ENCODE results near the gene NOL11. TPM values are rescaled to one million over a fixed set of nuclear protein-coding genes. Genes with fewer than 3 reads are reported as not detected.

NOL11 gene
- total and polyA plus RNA-seq, 2 donors from 2014 or later, result 37.3 to 40.8 TPM

DNA sequence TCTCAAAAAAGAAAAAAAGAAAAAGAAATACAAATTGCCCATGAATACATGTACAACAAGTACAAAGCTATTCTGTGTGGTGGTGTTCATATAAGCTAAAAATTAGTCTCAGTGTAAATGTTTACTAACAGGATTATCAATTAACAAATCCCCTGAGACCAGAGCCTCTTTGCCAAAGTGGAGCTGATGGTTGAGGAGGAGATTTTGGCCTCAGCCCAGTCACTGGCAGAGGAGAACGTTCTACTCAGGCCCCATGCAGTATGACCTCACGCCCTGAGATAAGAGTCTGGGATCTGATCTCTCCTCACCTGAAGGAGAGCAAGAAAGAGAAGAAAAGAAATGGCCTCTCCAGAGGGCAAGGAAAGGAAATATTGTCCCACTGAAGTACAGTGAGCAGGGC, 35.5 kb upstream of the NOL11 start:
- H3K4me1 ChIP-seq (ENCODE audit: control insufficient read depth in 2 of 3, insufficient read depth in 2 of 3, low read depth in 1 of 3, low read length in 3 of 3), result no peaks in the 10 kb centered on the region
- H3K27ac ChIP-seq (ENCODE audit: low read depth in 2 of 2, low read length in 2 of 2), result no peak overlapping the region
- H3K9ac ChIP-seq (ENCODE audit: low read length in 3 of 3), result no peak overlapping the region
- no peaks in the 10 kb centered on the region for H3K9me3 ChIP-seq (ENCODE audit: control insufficient read depth in 2 of 3, insufficient read depth in 1 of 3, low read length in 3 of 3)
- no peak for TF ChIP-seq CTCF (IDR thresholded peaks at IDR 0.05; ENCODE audit: borderline replicate concordance, extremely low read depth, insufficient read depth)
- FAIRE-seq (no peak), DNase-seq (no peak)
- intact Hi-C loops (cut with DNase I), result no loop called here
- H3K36me3 ChIP-seq (ENCODE audit: control insufficient read depth in 2 of 3, insufficient read depth in 3 of 3, low read length in 3 of 3), result no peaks in the 10 kb centered on the region
- H3K27me3 ChIP-seq (ENCODE audit: control insufficient read depth, insufficient read depth, low read length), result no peaks in the 10 kb centered on the region
- no peak overlapping the region for H3K4me3 ChIP-seq (ENCODE audit: low read length in 3 of 3)

DNA sequence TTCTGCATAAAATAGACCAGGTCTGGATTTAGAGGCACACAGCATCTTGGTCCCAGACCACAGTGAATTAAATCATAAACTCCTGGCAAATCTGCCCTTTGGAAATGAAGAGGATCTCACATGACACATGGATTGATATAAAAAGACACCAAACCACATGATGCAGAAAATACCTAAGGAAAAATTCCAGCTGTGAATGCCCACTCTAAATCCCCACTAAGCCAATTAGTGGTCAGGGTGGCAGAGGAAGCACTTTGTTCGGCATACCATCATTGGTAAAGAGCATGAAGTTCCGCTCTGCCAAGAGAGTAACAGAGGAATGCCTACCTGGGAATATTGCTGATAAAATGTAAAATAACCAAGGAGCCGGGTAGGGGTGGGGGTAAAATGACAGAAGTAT, 32.4 kb upstream of the NOL11 start:
- Histone ChIP-seq H3K4me1 (ENCODE audit: control insufficient read depth in 2 of 3, insufficient read depth in 2 of 3, low read depth in 1 of 3, low read length in 3 of 3) (no peaks in the 10 kb centered on the region), H3K36me3 (ENCODE audit: control insufficient read depth in 2 of 3, insufficient read depth in 3 of 3, low read length in 3 of 3) (no peaks in the 10 kb centered on the region), H3K27ac (ENCODE audit: low read depth in 2 of 2, low read length in 2 of 2) (no peak overlapping the region), H3K4me3 (ENCODE audit: low read length in 3 of 3) (no peak overlapping the region), H3K9ac (ENCODE audit: low read length in 3 of 3) (no peak overlapping the region), H3K27me3 (ENCODE audit: control insufficient read depth, insufficient read depth, low read length) (no peaks in the 10 kb centered on the region), H3K9me3 (ENCODE audit: control insufficient read depth in 2 of 3, insufficient read depth in 1 of 3, low read length in 3 of 3) (no peaks in the 10 kb centered on the region)
- FAIRE-seq, result no peak
- intact Hi-C loops (cut with DNase I), result no loop called here
- no peak for DNase-seq
- TF ChIP-seq CTCF (IDR thresholded peaks at IDR 0.05; ENCODE audit: borderline replicate concordance, extremely low read depth, insufficient read depth), result no peak

GRCh38 chr17:67686241-67686640, 31.5 kb upstream of the NOL11 start:
- no peak overlapping the region for H3K27ac ChIP-seq (ENCODE audit: low read depth in 2 of 2, low read length in 2 of 2)
- intact Hi-C loops (cut with DNase I), result no loop called here
- no peaks in the 10 kb centered on the region for H3K4me1 ChIP-seq (ENCODE audit: control insufficient read depth in 2 of 3, insufficient read depth in 2 of 3, low read depth in 1 of 3, low read length in 3 of 3)
- FAIRE-seq, result no peak
- no peaks in the 10 kb centered on the region for H3K9me3 ChIP-seq (ENCODE audit: control insufficient read depth in 2 of 3, insufficient read depth in 1 of 3, low read length in 3 of 3)
- H3K9ac ChIP-seq (ENCODE audit: low read length in 3 of 3), result no peak overlapping the region
- H3K36me3 ChIP-seq (ENCODE audit: control insufficient read depth in 2 of 3, insufficient read depth in 3 of 3, low read length in 3 of 3), result no peaks in the 10 kb centered on the region
- H3K27me3 ChIP-seq (ENCODE audit: control insufficient read depth, insufficient read depth, low read length), result no peaks in the 10 kb centered on the region
- no peak overlapping the region for H3K4me3 ChIP-seq (ENCODE audit: low read length in 3 of 3)
- TF ChIP-seq CTCF (IDR thresholded peaks at IDR 0.05; ENCODE audit: borderline replicate concordance, extremely low read depth, insufficient read depth), result no peak
- no peak for DNase-seq

DNA sequence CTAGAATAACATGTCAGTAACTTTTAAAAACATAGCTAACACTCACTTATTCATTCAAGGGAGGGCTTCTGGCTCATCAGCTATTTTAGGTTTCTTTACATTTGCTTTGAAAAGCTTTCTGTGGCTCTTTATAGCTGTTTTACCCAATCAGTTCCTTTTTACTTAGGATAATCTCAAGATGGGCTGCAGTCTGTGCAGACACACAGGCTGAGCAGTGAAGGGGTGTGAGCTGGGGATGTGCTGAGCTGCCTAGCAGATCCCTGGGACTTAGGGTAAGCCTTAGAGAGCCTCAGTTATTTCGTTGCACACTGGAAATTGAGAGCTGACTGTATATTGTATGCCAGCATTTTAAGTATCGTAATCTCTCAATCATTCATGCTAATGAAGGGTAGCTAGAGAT, 30.2 kb upstream of the NOL11 start:
- no peak overlapping the region for H3K4me3 ChIP-seq (ENCODE audit: low read length in 3 of 3)
- intact Hi-C loops (cut with DNase I), result no loop called here
- FAIRE-seq (no peak), DNase-seq (no peak)
- no peaks in the 10 kb centered on the region for H3K4me1 ChIP-seq (ENCODE audit: control insufficient read depth in 2 of 3, insufficient read depth in 2 of 3, low read depth in 1 of 3, low read length in 3 of 3)
- H3K27me3 ChIP-seq (ENCODE audit: control insufficient read depth, insufficient read depth, low read length), result no peaks in the 10 kb centered on the region
- H3K27ac ChIP-seq (ENCODE audit: low read depth in 2 of 2, low read length in 2 of 2), result no peak overlapping the region
- no peak for TF ChIP-seq CTCF (IDR thresholded peaks at IDR 0.05; ENCODE audit: borderline replicate concordance, extremely low read depth, insufficient read depth)
- no peaks in the 10 kb centered on the region for H3K36me3 ChIP-seq (ENCODE audit: control insufficient read depth in 2 of 3, insufficient read depth in 3 of 3, low read length in 3 of 3)
- no peaks in the 10 kb centered on the region for H3K9me3 ChIP-seq (ENCODE audit: control insufficient read depth in 2 of 3, insufficient read depth in 1 of 3, low read length in 3 of 3)
- H3K9ac ChIP-seq (ENCODE audit: low read length in 3 of 3), result no peak overlapping the region
